Bronchial epithelial cell (primary cell): ENCODE measurements around the gene TBK1. TPM values are rescaled to one million over a fixed set of nuclear protein-coding genes. Genes with fewer than 3 reads are reported as not detected.

ENCODE experiments used
- DNase-seq: peaks from one replicate; pipeline ENCODE4 v3.0.0-alpha.2; 2010; ENCODE audit warnings: low read depth
- FAIRE-seq: peaks from 2 replicates; lab custom pipeline; 2011; peaks lifted over from hg19 to GRCh38; lab: Jason Lieb, UNC
- H3K27me3 ChIP-seq: 2 replicates; pipeline ENCODE4 v1.5.1; 2011; ENCODE audit warnings: low read length; ENCODE audit not compliant: control insufficient read depth, insufficient read depth
- H3K36me3 ChIP-seq: 2 replicates; pipeline ENCODE4 v1.5.1; 2011; ENCODE audit warnings: low read length; ENCODE audit not compliant: control insufficient read depth, insufficient read depth
- H3K4me3 ChIP-seq: 2 replicates; pipeline ENCODE4 v1.5.1; 2011; ENCODE audit warnings: mild to moderate bottlenecking, low read depth, low read length, control low read depth
- CTCF ChIP-seq: IDR thresholded peaks from 2 replicates; pipeline ENCODE4 v1.5.1; 2011; ENCODE audit warnings: mild to moderate bottlenecking, moderate library complexity, low read length, control low read depth, inconsistent platforms; ENCODE audit not compliant: insufficient read depth, severe bottlenecking
- total RNA-seq: library from RNA; depleted of rRNA; stranded (reverse); fragments of >200 nt; gene quantifications from 2 replicates; pipeline ENCODE4 v1.2.1, GENCODE V29; 2014

Gene TBK1
- total RNA-seq, 1 donor from 2014 or later = 20.0 TPM

DNA sequence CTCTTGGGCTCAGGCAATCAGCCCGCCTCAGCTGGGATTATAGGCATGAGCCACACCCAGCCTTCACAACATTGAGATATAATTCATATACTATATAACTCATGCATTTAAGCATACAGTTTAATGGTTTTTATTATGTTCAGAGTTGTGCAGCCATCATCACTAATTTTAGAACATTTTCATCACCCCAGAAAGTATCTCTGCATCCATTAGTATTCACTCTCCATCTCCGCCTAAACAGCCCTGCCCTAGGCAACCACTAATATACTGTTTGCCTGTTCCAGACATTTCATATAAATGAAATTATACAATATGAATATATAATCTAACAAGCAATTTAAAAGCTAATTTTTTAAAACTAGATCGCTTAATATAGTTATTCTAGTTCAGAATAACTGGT is 34.7 kb downstream of the TBK1 start:
- no peaks in the 10 kb centered on the region for H3K27me3 ChIP-seq
- no peak for TF ChIP-seq CTCF
- no peak for DNase-seq
- no peak for FAIRE-seq
- H3K4me3 ChIP-seq = no peak overlapping the region
- peaks cover 1% of the 10 kb centered on the region for H3K36me3 ChIP-seq

DNA sequence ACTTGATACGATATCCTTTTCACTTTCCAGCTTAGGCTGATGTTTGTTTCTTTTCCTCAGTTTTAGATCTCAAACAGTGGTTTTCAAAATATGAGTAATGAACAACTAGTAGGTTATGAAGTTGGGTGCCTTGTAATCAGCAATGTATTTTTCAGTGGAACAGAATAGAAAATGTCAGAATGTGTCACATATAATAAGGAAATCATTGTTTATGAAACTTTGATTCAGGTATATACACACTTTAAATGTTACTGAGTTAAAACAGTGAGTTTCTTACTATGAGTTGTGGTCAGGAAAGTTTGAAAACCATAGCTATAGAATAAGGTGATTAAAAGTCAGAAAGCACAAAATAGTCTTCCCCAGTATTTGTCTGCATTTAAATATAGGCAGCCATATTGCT is 39.8 kb downstream of the TBK1 start:
- no peak for TF ChIP-seq CTCF
- FAIRE-seq (no peak), DNase-seq (no peak)
- Histone ChIP-seq H3K27me3 (no peaks in the 10 kb centered on the region), H3K36me3 (peaks cover 3% of the 10 kb centered on the region), H3K4me3 (no peak overlapping the region)

- FAIRE-seq (no peak), DNase-seq (no peak)
- TF ChIP-seq CTCF = no peak
- Histone ChIP-seq H3K36me3 (peaks cover 3% of the 10 kb centered on the region), H3K27me3 (no peaks in the 10 kb centered on the region), H3K4me3 (no peak overlapping the region)
Measured at GRCh38 chr12:64493513-64493912, 41.6 kb downstream of the TBK1 start.

GRCh38 chr12:64494998-64495729 is 43.2 kb downstream of the TBK1 start:
- H3K36me3 ChIP-seq = peaks cover 2% of the 10 kb centered on the region
- no peak for TF ChIP-seq CTCF
- FAIRE-seq = no peak

DNA sequence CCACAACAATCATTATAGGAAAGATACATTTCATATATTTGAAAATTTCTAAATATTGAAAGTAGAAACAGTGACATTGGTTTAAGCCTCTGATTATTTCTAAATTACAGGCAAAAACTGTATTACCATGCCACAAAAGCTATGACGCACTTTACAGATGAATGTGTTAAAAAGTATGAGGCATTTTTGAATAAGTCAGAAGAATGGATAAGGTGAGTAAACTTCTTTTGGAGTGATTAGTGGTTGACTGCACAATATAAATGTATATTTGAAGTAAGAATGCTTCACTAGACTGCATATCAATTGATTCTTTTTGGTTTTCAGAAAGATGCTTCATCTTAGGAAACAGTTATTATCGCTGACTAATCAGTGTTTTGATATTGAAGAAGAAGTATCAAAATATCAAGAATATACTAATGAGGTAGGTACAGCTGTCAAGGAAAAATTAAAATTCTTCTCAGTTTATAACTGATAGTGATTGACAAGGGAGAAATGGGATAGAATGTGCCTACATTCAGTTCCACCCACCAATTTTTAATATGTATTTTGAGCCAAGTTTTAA is 45.0 kb downstream of the TBK1 start:
- Histone ChIP-seq H3K36me3 (peaks cover 2% of the 10 kb centered on the region), H3K27me3 (no peaks in the 10 kb centered on the region), H3K4me3 (no peak overlapping the region)
- no peak for TF ChIP-seq CTCF
- no peak for FAIRE-seq
- DNase-seq = no peak

More at GRCh38 chr12:64494998-64495729, 43.2 kb downstream of the TBK1 start:
- Histone ChIP-seq H3K4me3 (no peak overlapping the region), H3K27me3 (no peaks in the 10 kb centered on the region)
- no peak for DNase-seq
